ENCODE results near the gene HCFC1R1. TPM values are rescaled to one million over a fixed set of nuclear protein-coding genes. Genes with fewer than 3 reads are reported as not detected.

The HCFC1R1 gene
- polyA plus RNA-seq, 1 experiment, result 51.6 TPM

- H3K9me3 ChIP-seq (ENCODE audit: control insufficient read depth, insufficient read depth, low read length), result no peaks in the 10 kb centered on the region; the same call in 1 of the 2 replicates
- ChIA-PET CTCF (interaction anchor here (1.5 kb wide), 1 partner anchor 35 kb away, joined by 4 read pairs; no protein-coding TSS in a partner anchor), POLR2A (interaction anchor here (0.7 kb wide), 1 partner anchor 16 kb away, joined by 6 read pairs; the partner anchor contains the start of gene PKMYT1)
- H3K4me3 ChIP-seq (ENCODE audit: low read depth, low read length), result no peak overlapping the region
- DNase-seq (ENCODE audit: low read depth, low spot score), result no peak
- no peak for TF ChIP-seq CTCF (IDR thresholded peaks at IDR 0.05; ENCODE audit: low read depth, low read length)
- peaks cover 46% of the 10 kb centered on the region for H3K27me3 ChIP-seq (ENCODE audit: control insufficient read depth, insufficient read depth, low read length)
- no peak overlapping the region for H3K27ac ChIP-seq (ENCODE audit: low read depth, low read length)
These were observed 27.4 kb downstream of the HCFC1R1 start for GRCh38 chr16:2996298-2996697.

GRCh38 chr16:2992383-2993081, 31.2 kb downstream of the HCFC1R1 start:
- H3K27me3 ChIP-seq (ENCODE audit: control insufficient read depth, insufficient read depth, low read length), result peaks cover 29% of the 10 kb centered on the region
- no peak for TF ChIP-seq CTCF (IDR thresholded peaks at IDR 0.05; ENCODE audit: low read depth, low read length)
- no peak overlapping the region for H3K4me3 ChIP-seq (ENCODE audit: low read depth, low read length)
- H3K9me3 ChIP-seq (ENCODE audit: control insufficient read depth, insufficient read depth, low read length), result no peaks in the 10 kb centered on the region; the same call in 1 of the 2 replicates
- DNase-seq (ENCODE audit: low read depth, low spot score), result no peak
- CTCF ChIA-PET, result no interaction called here
- H3K27ac ChIP-seq (ENCODE audit: low read depth, low read length), result no peak overlapping the region
- POLR2A ChIA-PET, result no interaction called here

- CTCF ChIA-PET, result no interaction called here
- no peak for DNase-seq (ENCODE audit: low read depth, low spot score)
- Histone ChIP-seq H3K9me3 (ENCODE audit: control insufficient read depth, insufficient read depth, low read length) (no peaks in the 10 kb centered on the region; the same call in 1 of the 2 replicates), H3K4me3 (ENCODE audit: low read depth, low read length) (no peak overlapping the region), H3K27me3 (ENCODE audit: control insufficient read depth, insufficient read depth, low read length) (peaks cover 24% of the 10 kb centered on the region), H3K27ac (ENCODE audit: low read depth, low read length) (no peak overlapping the region)
- no peak for TF ChIP-seq CTCF (IDR thresholded peaks at IDR 0.05; ENCODE audit: low read depth, low read length)
- POLR2A ChIA-PET, result no interaction called here
These were observed 32.0 kb downstream of the HCFC1R1 start for GRCh38 chr16:2991566-2992261.

GRCh38 chr16:2990891-2991290, 32.9 kb downstream of the HCFC1R1 start:
- Histone ChIP-seq H3K27me3 (ENCODE audit: control insufficient read depth, insufficient read depth, low read length) (peaks cover 20% of the 10 kb centered on the region), H3K9me3 (ENCODE audit: control insufficient read depth, insufficient read depth, low read length) (no peaks in the 10 kb centered on the region), H3K4me3 (ENCODE audit: low read depth, low read length) (no peak overlapping the region), H3K27ac (ENCODE audit: low read depth, low read length) (no peak overlapping the region)
- no peak for DNase-seq (ENCODE audit: low read depth, low spot score)
- POLR2A ChIA-PET, result no interaction called here
- CTCF ChIA-PET, result no interaction called here
- TF ChIP-seq CTCF (IDR thresholded peaks at IDR 0.05; ENCODE audit: low read depth, low read length), result no peak

GRCh38 chr16:2988590-2989099, 35.1 kb downstream of the HCFC1R1 start:
- TF ChIP-seq CTCF (IDR thresholded peaks at IDR 0.05; ENCODE audit: low read depth, low read length), result no peak
- Histone ChIP-seq H3K9me3 (ENCODE audit: control insufficient read depth, insufficient read depth, low read length) (no peaks in the 10 kb centered on the region), H3K27me3 (ENCODE audit: control insufficient read depth, insufficient read depth, low read length) (peaks cover 20% of the 10 kb centered on the region), H3K27ac (ENCODE audit: low read depth, low read length) (no peak overlapping the region), H3K4me3 (ENCODE audit: low read depth, low read length) (no peak overlapping the region)
- ChIA-PET CTCF (no interaction called here), POLR2A (no interaction called here)
- no peak for DNase-seq (ENCODE audit: low read depth, low spot score)
